GM12801 (cell line): ENCODE results near the gene NEK1.

Experiments used
- TF ChIP-seq, protein P1 (sequence below): IDR thresholded peaks from one replicate; pipeline ENCODE4 v1.5.1; 2011; ENCODE audit warnings: control low read depth; ENCODE audit not compliant: insufficient read length; ENCODE audit errors: extremely low read depth

Gene NEK1

DNA sequence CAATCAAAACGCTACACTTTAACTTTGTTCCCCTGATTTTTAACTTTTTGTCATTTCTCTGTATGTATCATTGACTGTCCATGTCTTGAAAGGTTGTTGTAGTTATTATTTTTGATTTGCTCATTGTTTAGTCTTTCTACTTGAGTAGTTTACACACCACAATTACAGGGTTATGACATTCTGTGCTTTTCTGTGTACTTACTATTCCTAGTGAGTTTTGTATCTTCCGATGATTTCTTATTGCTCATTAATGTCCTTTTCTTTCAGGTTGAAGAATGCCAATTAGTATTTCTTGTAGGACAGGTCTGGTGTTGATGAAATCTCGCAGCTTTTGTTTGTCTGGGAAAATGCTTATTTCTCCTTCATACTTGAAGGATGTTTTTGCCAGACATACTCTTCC, 252.4 kb downstream of the NEK1 start:
- TF ChIP-seq, protein P1, sequence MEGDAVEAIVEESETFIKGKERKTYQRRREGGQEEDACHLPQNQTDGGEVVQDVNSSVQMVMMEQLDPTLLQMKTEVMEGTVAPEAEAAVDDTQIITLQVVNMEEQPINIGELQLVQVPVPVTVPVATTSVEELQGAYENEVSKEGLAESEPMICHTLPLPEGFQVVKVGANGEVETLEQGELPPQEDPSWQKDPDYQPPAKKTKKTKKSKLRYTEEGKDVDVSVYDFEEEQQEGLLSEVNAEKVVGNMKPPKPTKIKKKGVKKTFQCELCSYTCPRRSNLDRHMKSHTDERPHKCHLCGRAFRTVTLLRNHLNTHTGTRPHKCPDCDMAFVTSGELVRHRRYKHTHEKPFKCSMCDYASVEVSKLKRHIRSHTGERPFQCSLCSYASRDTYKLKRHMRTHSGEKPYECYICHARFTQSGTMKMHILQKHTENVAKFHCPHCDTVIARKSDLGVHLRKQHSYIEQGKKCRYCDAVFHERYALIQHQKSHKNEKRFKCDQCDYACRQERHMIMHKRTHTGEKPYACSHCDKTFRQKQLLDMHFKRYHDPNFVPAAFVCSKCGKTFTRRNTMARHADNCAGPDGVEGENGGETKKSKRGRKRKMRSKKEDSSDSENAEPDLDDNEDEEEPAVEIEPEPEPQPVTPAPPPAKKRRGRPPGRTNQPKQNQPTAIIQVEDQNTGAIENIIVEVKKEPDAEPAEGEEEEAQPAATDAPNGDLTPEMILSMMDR = no peak

DNA sequence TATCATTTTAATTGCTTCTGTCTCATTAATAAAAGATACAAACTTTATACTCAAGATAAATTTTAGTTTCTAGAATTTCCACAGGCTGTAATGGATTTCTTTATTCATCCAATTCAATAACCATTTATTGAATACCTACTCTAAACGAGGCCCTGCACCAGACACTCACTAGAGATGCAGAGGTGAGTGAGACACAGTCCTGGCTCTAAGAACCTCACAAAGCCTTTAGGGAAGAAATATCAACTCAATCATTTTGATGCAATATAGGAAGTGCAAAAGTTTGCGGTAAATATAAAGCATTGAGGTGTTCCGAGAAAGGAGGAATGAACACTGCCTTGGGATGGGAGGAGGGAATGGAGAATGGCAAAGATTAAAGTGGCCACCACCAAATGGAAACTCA, 260.0 kb downstream of the NEK1 start:
- TF ChIP-seq, protein P1 = no peak

DNA sequence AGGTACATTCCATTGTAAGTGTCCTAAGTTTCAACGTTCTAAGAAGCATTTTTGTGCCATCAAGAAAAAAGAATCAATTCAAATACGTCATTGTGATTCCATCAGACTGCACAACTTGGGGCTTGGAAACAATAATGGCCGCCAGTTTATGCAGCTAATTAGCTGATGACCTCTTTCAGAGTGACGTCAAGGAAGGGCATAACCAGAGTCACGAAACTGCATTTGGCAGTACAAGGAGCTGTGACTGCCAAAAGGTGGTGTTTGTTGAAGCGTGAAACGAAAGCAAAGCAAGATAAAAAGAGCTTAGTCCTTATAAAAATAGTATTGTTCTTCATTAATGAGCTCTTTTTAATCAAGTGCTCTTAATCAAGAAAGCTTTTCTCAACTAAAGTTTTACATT, 260.5 kb downstream of the NEK1 start:
- TF ChIP-seq, protein P1 = no peak

DNA sequence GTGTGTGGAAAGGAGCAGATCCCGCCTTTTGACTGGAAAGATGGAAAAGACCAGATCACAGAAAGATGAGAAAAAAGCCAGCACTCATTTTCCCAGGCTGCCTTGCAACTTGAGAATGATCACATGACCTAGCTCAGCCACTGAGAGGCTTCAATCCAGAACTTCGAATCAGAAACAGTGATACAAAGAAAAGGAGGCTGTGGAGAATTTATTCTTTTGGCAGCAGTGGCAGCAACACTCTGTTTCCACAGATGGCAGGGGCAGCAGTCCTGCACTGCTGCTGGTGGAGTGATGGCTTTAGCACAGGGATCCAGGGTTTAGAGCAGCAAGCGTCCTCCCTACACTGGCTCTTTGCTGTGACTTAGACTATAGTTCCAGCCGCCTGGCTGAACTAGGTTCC, 263.8 kb downstream of the NEK1 start:
- TF ChIP-seq, protein P1 = no peak

DNA sequence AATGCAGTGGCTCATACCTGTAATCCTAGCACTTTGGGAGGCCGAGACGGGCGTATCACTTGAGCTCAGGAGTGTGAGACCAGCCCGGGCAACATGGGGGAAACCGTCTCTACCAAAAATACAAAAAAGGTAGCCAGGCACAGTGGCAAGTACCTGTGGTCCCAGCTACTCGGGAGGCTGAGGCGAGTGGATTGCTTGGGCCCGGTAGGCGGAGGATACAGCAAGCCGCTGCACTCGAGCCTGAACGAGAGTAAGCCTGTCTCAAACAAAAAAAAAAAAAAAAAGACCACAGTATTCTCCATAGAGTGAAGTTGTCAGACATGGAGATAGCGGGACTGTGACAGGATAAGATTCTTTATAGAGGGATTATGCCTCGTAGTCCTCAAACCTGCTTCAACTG, 265.5 kb downstream of the NEK1 start:
- TF ChIP-seq, protein P1 = no peak

DNA sequence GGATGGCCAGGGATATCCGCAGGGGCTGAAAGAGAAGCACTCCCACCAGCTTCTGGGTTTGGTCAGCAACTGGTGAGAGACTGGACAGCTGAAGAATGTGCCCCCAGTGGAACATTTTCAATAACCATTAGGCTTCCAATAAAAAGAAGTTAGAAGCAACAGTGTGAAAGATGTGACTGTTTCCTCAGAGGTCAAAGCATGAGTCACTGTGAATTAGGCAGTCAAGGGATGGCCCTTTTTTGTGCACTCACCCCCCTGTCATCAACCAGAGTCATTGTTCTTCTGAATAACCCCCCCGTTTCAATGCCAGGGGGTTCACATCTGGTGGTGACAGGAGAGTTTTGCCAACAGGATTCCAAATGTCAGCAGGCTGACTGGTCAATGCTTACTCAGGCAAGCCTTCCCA, 267.1 kb downstream of the NEK1 start:
- TF ChIP-seq, protein P1 = no peak
